HG02678 (cell line): ENCODE data around the gene CD7.
A peak's percentile ranks its signal among the peaks of the same experiment; 100 is the strongest.
"Not testable (repeated sequence)": the region's sequence is repeated elsewhere in the genome, so short reads cannot be mapped to it uniquely, and the experiment has no call there.

Experiments
- ATAC-seq: cut with Tn5 transposase; IDR thresholded peaks from one replicate; pipeline ENCODE4 v1.9.1; 2021; ENCODE audit warnings: mild to moderate bottlenecking, moderate library complexity; ENCODE audit not compliant: unreplicated experiment

CD7 gene

DNA sequence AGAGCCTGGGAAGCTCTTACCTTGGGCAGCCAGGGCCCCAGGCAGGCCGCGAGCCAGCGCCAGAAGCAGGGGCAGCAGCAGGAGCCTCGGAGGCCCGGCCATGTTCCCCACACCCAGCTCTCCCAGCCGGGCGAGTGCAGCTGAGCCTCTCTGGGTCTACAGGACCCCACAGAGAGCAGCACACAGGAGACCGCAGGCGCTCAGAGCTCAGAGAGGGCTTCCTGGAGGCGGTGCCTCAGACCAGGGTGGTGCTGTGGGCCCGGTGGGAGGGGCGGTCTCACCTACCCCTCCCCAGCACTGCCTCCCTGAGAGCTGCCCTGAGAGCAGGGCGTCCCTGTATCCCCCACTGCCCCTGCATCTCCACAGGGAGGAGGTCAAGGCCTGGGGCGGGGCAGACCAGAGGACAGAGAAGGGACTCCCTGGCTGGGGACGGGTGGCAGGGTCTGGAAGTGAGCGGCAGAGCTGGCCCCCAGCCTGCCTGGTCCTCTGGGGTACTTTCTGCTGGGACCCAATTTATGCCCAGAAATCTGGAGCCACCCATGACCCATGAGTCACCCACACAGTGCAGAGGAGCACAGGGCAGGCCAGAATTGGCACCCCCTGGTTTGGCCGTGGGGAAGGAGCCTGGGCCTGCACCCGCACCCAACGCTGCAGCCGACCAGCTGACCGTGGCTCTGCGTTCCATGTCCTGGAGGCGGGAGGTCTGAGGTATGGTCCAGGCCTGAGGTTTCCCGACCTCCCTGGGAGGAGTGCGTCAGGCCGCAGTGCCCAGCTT, at the start of gene CD7:
Gene CD7, minus strand, starts transcription at position 215 of the 775 bp plus-strand sequence. Its CDS starts 113 bp downstream, at position 102.
- no peak for ATAC-seq

GRCh38 chr17:82366749-82367148, 49.3 kb upstream of the CD7 start:
- no peak for ATAC-seq

DNA sequence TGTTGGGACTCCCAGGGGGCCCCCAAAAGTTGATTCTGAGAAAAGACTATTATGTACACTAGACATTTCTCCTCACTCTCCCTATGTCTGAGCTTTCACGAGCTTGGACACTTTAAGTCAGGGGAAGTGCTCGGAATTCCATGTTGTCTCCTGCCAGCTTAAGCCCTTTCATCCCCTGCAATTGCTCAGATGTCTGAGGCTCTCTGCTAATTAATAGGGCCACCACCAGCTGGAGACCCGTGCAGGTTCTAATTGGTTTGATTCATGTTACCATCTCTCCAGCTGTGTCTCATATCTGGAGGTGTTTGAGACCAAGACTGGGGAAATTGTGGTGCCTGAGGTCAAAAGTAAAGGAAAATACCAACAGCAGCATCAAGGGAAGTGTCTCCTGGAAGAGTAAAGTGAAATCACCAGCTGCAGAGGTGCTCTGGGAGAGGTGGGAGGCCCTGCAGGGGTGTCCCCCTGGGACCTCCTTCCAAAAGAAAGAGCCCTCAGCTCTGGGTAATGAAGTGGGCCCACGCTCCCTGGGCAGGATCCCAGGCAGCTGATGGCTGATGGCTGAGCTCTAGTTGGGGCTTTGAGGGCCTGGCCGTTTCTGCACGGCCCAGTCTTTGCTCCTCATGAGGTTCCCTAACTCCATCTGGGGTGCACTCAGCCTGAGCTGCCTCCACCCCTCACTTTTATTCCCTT, 48.3 kb upstream of the CD7 start:
- ATAC-seq = no peak

GRCh38 chr17:82361885-82362633, 44.7 kb upstream of the CD7 start:
- no peak for ATAC-seq

- ATAC-seq = not testable (repeated sequence)
These were observed 42.2 kb upstream of the CD7 start for GRCh38 chr17:82359451-82360074.

GRCh38 chr17:82358465-82359350, 41.3 kb upstream of the CD7 start, which contains the start of gene TEX19:
TEX19 (plus strand) TSS chr17:82359247; CDS start chr17:82362151, 2,904 bp downstream.
- no peak for ATAC-seq

GRCh38 chr17:82357394-82357793, 40.0 kb upstream of the CD7 start:
- ATAC-seq = no peak

DNA sequence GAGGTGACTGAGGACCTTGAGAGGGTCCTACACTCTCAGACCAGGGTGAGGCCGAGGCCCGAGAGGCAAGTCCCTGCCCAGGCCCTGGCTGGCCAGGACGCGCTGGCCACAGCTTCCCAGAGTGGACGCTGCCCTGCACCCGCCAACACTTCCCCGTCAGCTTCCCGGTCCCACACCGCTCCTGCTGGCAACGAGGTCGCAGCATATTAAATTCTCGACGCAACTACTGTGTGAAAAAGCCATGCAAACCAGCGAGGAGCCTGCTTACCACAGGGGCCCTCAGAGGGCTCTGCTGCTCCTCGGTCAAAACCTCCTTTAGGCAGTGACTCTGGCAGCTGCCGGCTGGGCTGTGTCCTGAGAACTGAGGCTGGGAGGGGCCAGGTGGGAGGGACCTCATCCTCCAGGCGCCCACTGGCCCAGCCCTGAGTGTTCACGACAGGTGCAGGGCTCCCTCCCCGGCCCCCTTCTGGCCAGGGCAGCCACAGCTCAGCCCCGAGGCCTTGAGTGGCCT, 39.5 kb upstream of the CD7 start:
- ATAC-seq = no peak

- no peak for ATAC-seq
These were observed 38.5 kb upstream of the CD7 start for GRCh38 chr17:82355770-82356427.

- no peak for ATAC-seq
These were observed 37.4 kb upstream of the CD7 start for GRCh38 chr17:82354804-82355308.

DNA sequence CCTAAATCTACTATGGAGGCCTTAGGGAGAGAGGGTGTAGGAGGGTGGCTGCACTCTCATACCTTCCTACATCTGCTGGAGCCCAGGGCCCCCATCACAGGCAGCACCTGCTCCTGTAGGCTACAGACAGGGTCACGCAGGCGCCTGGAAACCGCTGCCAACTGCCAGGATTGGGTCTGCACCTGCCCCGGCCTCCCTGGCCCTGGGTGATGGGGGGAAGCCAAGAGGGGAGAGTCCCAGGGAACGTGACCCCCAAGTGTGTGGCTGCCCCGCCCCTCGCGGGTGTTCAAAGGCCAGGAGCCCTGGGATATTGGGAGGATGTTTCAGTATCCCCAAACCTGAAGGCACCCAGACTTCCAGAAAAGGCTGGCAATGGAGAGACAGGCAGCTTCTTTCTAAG, 36.1 kb upstream of the CD7 start:
- no peak for ATAC-seq

DNA sequence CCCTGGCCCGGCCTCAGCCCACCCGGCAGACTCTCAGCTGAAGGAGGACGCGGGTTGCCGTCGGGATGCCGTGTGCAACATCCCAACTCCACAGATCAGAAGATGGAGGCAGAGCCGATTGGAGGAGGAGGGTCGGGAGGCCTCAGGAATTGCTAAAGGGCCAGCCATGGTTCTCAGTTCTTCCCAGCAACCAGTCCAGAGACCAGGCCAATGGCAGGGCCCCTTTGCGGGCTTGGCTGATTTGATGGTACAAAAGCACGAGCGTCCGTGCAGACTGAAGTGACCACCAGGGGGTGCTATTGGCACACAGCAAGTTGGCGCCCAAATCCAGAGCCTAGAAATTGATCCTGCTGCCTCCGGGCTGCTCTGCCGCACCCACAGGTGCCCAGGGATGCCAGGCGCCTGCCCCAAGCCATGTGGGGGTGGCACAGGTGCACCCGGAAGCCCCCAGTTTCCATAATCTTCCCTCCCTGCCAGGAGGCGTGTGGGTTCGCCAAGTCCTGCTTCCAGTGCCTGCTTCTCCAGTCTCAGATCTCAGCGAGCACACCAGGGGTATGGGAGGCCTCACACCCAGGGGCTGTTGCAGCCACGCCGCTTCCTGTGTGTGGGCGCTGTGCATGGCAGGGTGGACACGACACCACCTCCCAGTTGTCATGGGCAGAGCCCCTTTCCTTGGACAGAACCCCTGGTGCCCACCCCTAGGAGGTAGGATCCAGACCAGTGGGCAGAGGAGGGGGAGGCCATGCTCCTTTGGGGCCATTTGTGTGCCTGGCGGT, 34.5 kb upstream of the CD7 start:
- ATAC-seq = peak; percentile 41

GRCh38 chr17:82351254-82351712, 33.9 kb upstream of the CD7 start:
- peak; percentile 54 for ATAC-seq

- ATAC-seq = no peak
These were observed 33.0 kb upstream of the CD7 start for GRCh38 chr17:82350182-82351030.

GRCh38 chr17:82349287-82349701, 31.9 kb upstream of the CD7 start:
- no peak for ATAC-seq

DNA sequence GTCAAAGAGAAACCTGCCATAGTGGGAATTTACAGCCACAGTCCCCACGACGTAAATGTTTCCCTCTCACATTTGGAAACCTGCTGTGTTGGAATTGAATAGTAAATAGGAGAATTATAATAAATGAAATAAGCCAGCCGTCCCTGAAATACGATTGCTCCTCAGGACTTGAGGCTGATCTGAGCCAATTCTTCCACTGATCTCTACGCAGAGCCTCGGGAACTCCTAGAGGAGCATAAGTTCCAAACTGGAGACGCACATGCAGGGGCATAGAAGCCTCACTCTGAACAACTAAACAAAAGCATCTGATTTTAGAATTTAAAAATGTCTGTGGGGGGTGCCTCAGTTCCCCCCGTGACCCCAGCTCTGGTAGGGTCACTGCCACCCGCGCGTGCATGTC, 31.5 kb upstream of the CD7 start:
- ATAC-seq = no peak

DNA sequence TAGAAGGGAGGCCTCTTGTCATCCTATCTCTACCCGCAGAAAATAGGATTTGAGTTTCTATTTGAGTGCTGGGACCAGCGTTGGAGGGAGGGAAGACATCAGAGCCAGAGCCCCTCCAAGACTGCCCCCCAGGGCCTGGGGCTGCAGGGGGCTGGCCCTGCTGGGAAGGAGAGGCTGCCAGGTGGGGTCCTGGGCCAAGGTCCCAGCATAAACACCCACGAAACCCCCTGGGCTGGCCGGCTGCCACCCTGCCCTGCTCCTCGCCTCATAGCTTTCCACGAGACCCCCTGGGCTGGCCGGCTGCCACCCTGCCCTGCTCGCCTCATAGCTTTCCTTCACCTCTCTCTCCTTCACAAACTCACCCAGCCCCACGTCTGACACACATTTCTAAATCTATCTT, 31.0 kb upstream of the CD7 start:
- no peak for ATAC-seq
